K562 (cell line): ENCODE results near the gene PSMD7. TPM values are rescaled to one million over a fixed set of nuclear protein-coding genes. Genes with fewer than 3 reads are reported as not detected.

Experiments
- ATAC-seq: fragments of 200-7000 bp; cut with Tn5 transposase; 3 replicates; pipeline ENCODE4 v1.9.1; 2020; ENCODE audit warnings: moderate library complexity
- BruUV-seq: library from RNA; stranded (reverse); fragments of 400-500 nt; replicated peaks from 2 replicates; lab custom pipeline; 2021; lab: Mats Ljungman, UMichigan
- CTCF ChIA-PET: fragments of 300-600 bp; formaldehyde crosslinking; extraction: SDS; loops from one replicate; lab custom pipeline; 2021; ENCODE audit warnings: low intra/inter-chr PET ratio; lab: Yijun Ruan, JAX
- POLR2A ChIA-PET: fragments of 300-600, 350-650 bp; sonication (Branson Sonifier 250); formaldehyde crosslinking; extraction: SDS; loops from one replicate; lab custom pipeline; 2021; ENCODE audit warnings: antibody characterized with exemption, inconsistent platforms; lab: Yijun Ruan, JAX
- DNase-seq, 4 experiments: peaks; one replicate each; pipeline versions ENCODE4 v3.0.0 to v3.0.0-alpha.2; 2011 to 2018; ENCODE audit warnings: low spot score in 3 of 4, mixed read lengths in 3 of 4; ENCODE audit errors: extremely low read depth in 1 of 4
- FAIRE-seq: peaks from 2 replicates; lab custom pipeline; 2011; peaks lifted over from hg19 to GRCh38; lab: Jason Lieb, UNC
- H2AFZ ChIP-seq: 2 replicates; pipeline ENCODE4 v1.6.0; 2011; ENCODE audit warnings: low read depth, low read length, control low read depth, inconsistent platforms
- H3K27ac ChIP-seq: fragments of 200-600 bp; 3 replicates; pipeline ENCODE4 v1.8.0; 2011; ENCODE audit warnings: low read depth, mild to moderate bottlenecking, control low read depth, inconsistent platforms, low read length, moderate library complexity, mixed read lengths; ENCODE audit errors: extremely low read depth
- H3K27me3 ChIP-seq, 2 experiments: fragments of 300-600 bp in 1 of 2; 2 replicates in 1 of 2; 3 replicates in 1 of 2; pipeline versions ENCODE4 v1.6.0 to v1.8.0; 2011; ENCODE audit warnings: inconsistent platforms in 2 of 2, low read length in 2 of 2, mild to moderate bottlenecking in 1 of 2, mixed read lengths in 1 of 2, moderate library complexity in 1 of 2; ENCODE audit not compliant: control insufficient read depth in 2 of 2, insufficient read depth in 2 of 2
- H3K36me3 ChIP-seq: fragments of 300-600 bp; 3 replicates; pipeline ENCODE4 v1.8.0; 2011; ENCODE audit warnings: mild to moderate bottlenecking, low read length, inconsistent platforms; ENCODE audit not compliant: control insufficient read depth, insufficient read depth
- H3K4me1 ChIP-seq, 2 experiments: fragments of 200-600 bp in 1 of 2; replicated peaks in 1 of 2; 2 replicates in 1 of 2; 3 replicates in 1 of 2; pipeline versions ENCODE4 v1.5.1 to v1.8.0; 2011; ENCODE audit warnings: inconsistent platforms in 2 of 2, low read length in 2 of 2, mild to moderate bottlenecking in 1 of 2, mixed read lengths in 1 of 2, moderate library complexity in 1 of 2; ENCODE audit not compliant: control insufficient read depth in 2 of 2, insufficient read depth in 2 of 2
- H3K4me2 ChIP-seq: 2 replicates; pipeline ENCODE4 v1.6.1; 2011; ENCODE audit warnings: low read length, control low read depth, inconsistent platforms, mixed read lengths; ENCODE audit not compliant: insufficient read depth
- H3K4me3 ChIP-seq: fragments of 200-600 bp; sonication (generic), shearing (Covaris generic); 2 replicates; pipeline ENCODE4 v1.5.1; 2016; ENCODE audit warnings: control low read depth, inconsistent platforms
- H3K79me2 ChIP-seq: fragments of 200-600 bp; 3 replicates; pipeline ENCODE4 v1.8.0; 2011; ENCODE audit warnings: low read length, inconsistent platforms; ENCODE audit not compliant: control insufficient read depth, insufficient read depth
- H3K9ac ChIP-seq, 2 experiments: 2 replicates each; pipeline versions ENCODE4 v1.6.0 to v1.6.1; 2011; ENCODE audit warnings: low read depth in 2 of 2, low read length in 2 of 2, control low read depth in 1 of 2, inconsistent platforms in 1 of 2, mild to moderate bottlenecking in 1 of 2, mixed read lengths in 1 of 2; ENCODE audit not compliant: insufficient read depth in 1 of 2
- H3K9me1 ChIP-seq: one replicate; pipeline ENCODE4 v1.6.0; 2011; ENCODE audit warnings: inconsistent platforms, mild to moderate bottlenecking, low read length, moderate library complexity; ENCODE audit not compliant: control insufficient read depth, insufficient read depth
- H3K9me3 ChIP-seq: replicated peaks from 2 replicates; pipeline ENCODE4 v1.5.1; 2011; ENCODE audit warnings: low read depth, low read length, inconsistent platforms; ENCODE audit not compliant: control insufficient read depth, insufficient read depth
- H4K20me1 ChIP-seq: replicated peaks from 2 replicates; pipeline ENCODE4 v1.6.1; 2011; ENCODE audit warnings: low read length, inconsistent platforms, mixed read lengths; ENCODE audit not compliant: control insufficient read depth, insufficient read depth
- CTBP1 ChIP-seq: fragments of 450-650 bp; IDR thresholded peaks from 2 replicates; pipeline ENCODE4 v1.6.1; 2016; ENCODE audit warnings: borderline replicate concordance
- FOXA3 ChIP-seq, 2 experiments: fragments of 450-650 bp in 1 of 2; sonication (generic) in 1 of 2; formaldehyde crosslinking; IDR thresholded peaks in 1 of 2; conservative IDR thresholded peaks in 1 of 2; 2 replicates each; pipeline versions ENCODE4 v1.4.0 to v1.8.0; 2020 to 2022; ENCODE audit warnings: mild to moderate bottlenecking in 2 of 2, missing genetic modification reagents in 1 of 2
- FOXK2 ChIP-seq, 2 experiments: fragments of 450-650 bp; IDR thresholded peaks in 1 of 2; conservative IDR thresholded peaks in 1 of 2; 2 replicates each; pipeline ENCODE4 v1.6.1; 2016; ENCODE audit warnings: low read depth in 2 of 2, mild to moderate bottlenecking in 1 of 2
- NFYB ChIP-seq: IDR thresholded peaks from 2 replicates; pipeline ENCODE4 v1.6.1; 2011; ENCODE audit warnings: mild to moderate bottlenecking, moderate library complexity; ENCODE audit not compliant: insufficient read length; ENCODE audit errors: extremely low read depth
- PHF20 ChIP-seq: fragments of 450-650 bp; IDR thresholded peaks from 2 replicates; pipeline ENCODE4 v1.6.1; 2018; ENCODE audit not compliant: partially characterized antibody
- SP2 ChIP-seq: IDR thresholded peaks from 2 replicates; pipeline ENCODE4 v1.6.1; 2011; ENCODE audit warnings: mild to moderate bottlenecking, low read depth, low read length, moderate library complexity; ENCODE audit not compliant: poor library complexity, severe bottlenecking; ENCODE audit errors: extremely low read depth
- SUPT5H ChIP-seq: fragments of 450-650 bp; IDR thresholded peaks from 2 replicates; pipeline ENCODE4 v1.6.1; 2016
- TAF15 ChIP-seq: fragments of 200-400 bp; formaldehyde crosslinking; IDR thresholded peaks from 2 replicates; pipeline ENCODE4 v1.6.1; 2017; ENCODE audit warnings: mild to moderate bottlenecking, low read depth, low read length, moderate library complexity
- ZBED1 ChIP-seq: IDR thresholded peaks from 2 replicates; pipeline ENCODE4 v1.6.1; 2014
- ZNF146 ChIP-seq: IDR thresholded peaks from one replicate; pipeline ENCODE4 v1.6.1; 2018; ENCODE audit warnings: missing compliant biosample characterization; ENCODE audit not compliant: unreplicated experiment
- ZNF232 ChIP-seq: sonication (generic); formaldehyde crosslinking; IDR thresholded peaks from 2 replicates; pipeline ENCODE4 v1.8.0; 2022; ENCODE audit warnings: mild to moderate bottlenecking, missing genetic modification reagents
- ZNF780A ChIP-seq: fragments of 250-450 bp; sonication (Bioruptor Pico); IDR thresholded peaks from 2 replicates; pipeline ENCODE4 v1.5.0; 2021; ENCODE audit warnings: mild to moderate bottlenecking
- ZSCAN29 ChIP-seq: fragments of 450-650 bp; IDR thresholded peaks from 2 replicates; pipeline ENCODE4 v1.6.1; 2017
- WGBS: fragments of 100-300 bp; shearing (Covaris generic); methylation state at CpG from one replicate; pipeline ENCODE4 v1.1.6; 2016; ENCODE audit warnings: low coverage, mixed read lengths; ENCODE audit not compliant: insufficient coverage; ENCODE audit errors: missing lambda C conversion rate; 5-methylcytosine and 5-hydroxymethylcytosine counted together
- in situ Hi-C: fragments of 300-500 bp; cut with MboI; formaldehyde crosslinking; loops from 4 replicates; pipeline ENCODE4 v1.15.0; 2018; ENCODE audit warnings: inconsistent platforms, mixed read lengths
- intact Hi-C: fragments of 100-400 bp; cut with micrococcal nuclease; formaldehyde crosslinking; loops from 2 replicates; pipeline ENCODE4 v1.14.2; 2022
- polyA plus RNA-seq, 8 experiments: library from polyadenylated mRNA; depleted of rRNA in 4 of 8; stranded (reverse) in 5 of 8; unstranded in 3 of 8; fragments of >200 nt; fragmentation: Nextera tagmentation in 2 of 8; fragmentation: Illumina TruSeq in 1 of 8; extraction: Ambion mirVana in 2 of 8; extraction: Trizol in 1 of 8; gene quantifications; 2 replicates each; pipeline versions ENCODE4 v1.2.1 to v1.2.3, GENCODE V29; 2011 to 2014; ENCODE audit warnings: inconsistent platforms in 1 of 8, missing spikeins in 1 of 8
- total RNA-seq, 7 experiments: library from RNA; depleted of rRNA in 6 of 7; stranded (reverse); fragments of >200 nt in 6 of 7; fragmentation: Illumina TruSeq in 2 of 7; extraction: Trizol in 2 of 7; gene quantifications; 2 replicates each; pipeline versions ENCODE4 v1.2.1 to v1.2.3, GENCODE V29; 2011 to 2021; ENCODE audit warnings: low replicate concordance in 1 of 7
- TF ChIP-seq, protein P1 (sequence below): fragments of 450-650 bp; formaldehyde crosslinking; IDR thresholded peaks from 2 replicates; pipeline ENCODE4 v1.4.0; 2020; ENCODE audit warnings: mild to moderate bottlenecking, moderate library complexity
- TF ChIP-seq, protein P2 (sequence below): sonication (generic); formaldehyde crosslinking; IDR thresholded peaks from 2 replicates; pipeline ENCODE4 v1.8.0; 2022; ENCODE audit warnings: mild to moderate bottlenecking, missing genetic modification reagents

PSMD7 gene
- total and polyA plus RNA-seq, 9 of the 15 experiments (the other 6 are each of a cell fraction or from before 2014, with no cell fraction given), result 100 to 226 (median 156) TPM

DNA sequence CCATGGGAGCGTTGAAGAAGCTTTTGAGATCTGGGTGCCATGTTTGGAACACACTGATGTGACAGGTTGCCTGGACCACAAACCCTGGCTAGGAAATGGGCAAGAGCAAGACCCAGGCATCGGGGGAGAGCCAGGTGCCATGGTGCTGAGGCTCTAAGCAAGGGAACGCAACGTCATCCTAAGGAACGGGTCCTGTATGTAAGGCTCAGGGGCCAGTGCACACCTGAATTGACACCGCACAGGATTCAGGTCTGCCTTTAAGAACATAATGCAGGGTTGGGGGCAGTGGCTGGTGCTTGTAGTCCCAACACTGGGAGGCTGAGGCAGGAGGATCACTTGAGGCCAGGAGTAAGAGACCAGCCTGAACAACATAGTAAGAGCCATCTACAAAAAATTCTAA is 10.8 kb downstream of the PSMD7 start:
- TF ChIP-seq ZNF780A (CRISPR knock-in tag) (0 out of 2 replicates have a peak, but pooled peaks have one; percentile 34), NFYB (no peak), SP2 (no peak), SUPT5H (peak; percentile 17; the same call in 1 of the 2 replicates), FOXA3 (CRISPR knock-in tag; conservative IDR thresholded peaks at IDR 0.05 in 1 of 2, IDR thresholded peaks at IDR 0.05 in 1 of 2) (no peak), ZSCAN29 (no peak), ZNF232 (CRISPR knock-in tag) (peak; percentile 46; the same call in 1 of the 2 replicates), PHF20 (no peak), FOXK2 (conservative IDR thresholded peaks at IDR 0.05 in 1 of 2, IDR thresholded peaks at IDR 0.05 in 1 of 2; ENCODE audit: low read depth in 2 of 2) (no peak), ZNF146 (CRISPR knock-in tag) (no peak), ZBED1 (no peak), CTBP1 (no peak), TAF15 (no peak)
- TF ChIP-seq, protein P1, sequence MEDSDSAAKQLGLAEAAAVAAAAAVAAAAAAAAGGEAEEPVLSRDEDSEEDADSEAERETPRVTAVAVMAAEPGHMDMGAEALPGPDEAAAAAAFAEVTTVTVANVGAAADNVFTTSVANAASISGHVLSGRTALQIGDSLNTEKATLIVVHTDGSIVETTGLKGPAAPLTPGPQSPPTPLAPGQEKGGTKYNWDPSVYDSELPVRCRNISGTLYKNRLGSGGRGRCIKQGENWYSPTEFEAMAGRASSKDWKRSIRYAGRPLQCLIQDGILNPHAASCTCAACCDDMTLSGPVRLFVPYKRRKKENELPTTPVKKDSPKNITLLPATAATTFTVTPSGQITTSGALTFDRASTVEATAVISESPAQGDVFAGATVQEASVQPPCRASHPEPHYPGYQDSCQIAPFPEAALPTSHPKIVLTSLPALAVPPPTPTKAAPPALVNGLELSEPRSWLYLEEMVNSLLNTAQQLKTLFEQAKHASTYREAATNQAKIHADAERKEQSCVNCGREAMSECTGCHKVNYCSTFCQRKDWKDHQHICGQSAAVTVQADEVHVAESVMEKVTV (CRISPR knock-in tag), result no peak
- TF ChIP-seq, protein P2, sequence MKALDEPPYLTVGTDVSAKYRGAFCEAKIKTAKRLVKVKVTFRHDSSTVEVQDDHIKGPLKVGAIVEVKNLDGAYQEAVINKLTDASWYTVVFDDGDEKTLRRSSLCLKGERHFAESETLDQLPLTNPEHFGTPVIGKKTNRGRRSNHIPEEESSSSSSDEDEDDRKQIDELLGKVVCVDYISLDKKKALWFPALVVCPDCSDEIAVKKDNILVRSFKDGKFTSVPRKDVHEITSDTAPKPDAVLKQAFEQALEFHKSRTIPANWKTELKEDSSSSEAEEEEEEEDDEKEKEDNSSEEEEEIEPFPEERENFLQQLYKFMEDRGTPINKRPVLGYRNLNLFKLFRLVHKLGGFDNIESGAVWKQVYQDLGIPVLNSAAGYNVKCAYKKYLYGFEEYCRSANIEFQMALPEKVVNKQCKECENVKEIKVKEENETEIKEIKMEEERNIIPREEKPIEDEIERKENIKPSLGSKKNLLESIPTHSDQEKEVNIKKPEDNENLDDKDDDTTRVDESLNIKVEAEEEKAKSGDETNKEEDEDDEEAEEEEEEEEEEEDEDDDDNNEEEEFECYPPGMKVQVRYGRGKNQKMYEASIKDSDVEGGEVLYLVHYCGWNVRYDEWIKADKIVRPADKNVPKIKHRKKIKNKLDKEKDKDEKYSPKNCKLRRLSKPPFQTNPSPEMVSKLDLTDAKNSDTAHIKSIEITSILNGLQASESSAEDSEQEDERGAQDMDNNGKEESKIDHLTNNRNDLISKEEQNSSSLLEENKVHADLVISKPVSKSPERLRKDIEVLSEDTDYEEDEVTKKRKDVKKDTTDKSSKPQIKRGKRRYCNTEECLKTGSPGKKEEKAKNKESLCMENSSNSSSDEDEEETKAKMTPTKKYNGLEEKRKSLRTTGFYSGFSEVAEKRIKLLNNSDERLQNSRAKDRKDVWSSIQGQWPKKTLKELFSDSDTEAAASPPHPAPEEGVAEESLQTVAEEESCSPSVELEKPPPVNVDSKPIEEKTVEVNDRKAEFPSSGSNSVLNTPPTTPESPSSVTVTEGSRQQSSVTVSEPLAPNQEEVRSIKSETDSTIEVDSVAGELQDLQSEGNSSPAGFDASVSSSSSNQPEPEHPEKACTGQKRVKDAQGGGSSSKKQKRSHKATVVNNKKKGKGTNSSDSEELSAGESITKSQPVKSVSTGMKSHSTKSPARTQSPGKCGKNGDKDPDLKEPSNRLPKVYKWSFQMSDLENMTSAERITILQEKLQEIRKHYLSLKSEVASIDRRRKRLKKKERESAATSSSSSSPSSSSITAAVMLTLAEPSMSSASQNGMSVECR (CRISPR knock-in tag), result no peak
- no peaks in the 10 kb centered on the region for H3K4me1 ChIP-seq
- H4K20me1 ChIP-seq, result 0 out of 2 replicates have a peak, but pooled peaks cover 6% of the 10 kb centered on the region
- FAIRE-seq, result no peak
- no peaks in the 10 kb centered on the region for H3K9me1 ChIP-seq
- no peaks in the 10 kb centered on the region for H3K9me3 ChIP-seq
- H3K4me3 ChIP-seq, result no peak overlapping the region
- no peaks in the 10 kb centered on the region for H3K27me3 ChIP-seq
- no peak overlapping the region for H3K9ac ChIP-seq
- POLR2A ChIA-PET, result interaction anchor here (3.6 kb wide), 1 partner anchor 10 kb away, joined by 22 read pairs; the partner anchor contains the start of gene PSMD7
- H3K4me2 ChIP-seq, result no peak overlapping the region
- in situ Hi-C loops (no loop called here), intact Hi-C loops (loop anchor here (10.0 kb wide), 1 partner anchor 127 kb away; no protein-coding TSS in a partner anchor)
- no peak overlapping the region for H3K27ac ChIP-seq
- no peak overlapping the region for H2AFZ ChIP-seq
- BruUV-seq, result no TSS peak
- WGBS, result 87% methylated on average over 6 of the region's 6 CpGs
- H3K36me3 ChIP-seq, result peaks cover 55% of the 10 kb centered on the region
- ATAC-seq, result peak; percentile 15
- no peaks in the 10 kb centered on the region for H3K79me2 ChIP-seq
- peak in 1 of 4 experiments; percentile 1 for DNase-seq
- CTCF ChIA-PET, result no interaction called here
